PC-3 (cell line): Measurements from ENCODE around the gene SLC6A11. TPM values are rescaled to one million over a fixed set of nuclear protein-coding genes. Genes with fewer than 3 reads are reported as not detected.

ENCODE experiments used
- ATAC-seq: fragments of 200-7000 bp; cut with Tn5 transposase; 2 replicates; pipeline ENCODE4 v1.9.1; 2020; ENCODE audit warnings: mild to moderate bottlenecking, moderate library complexity
- BruUV-seq: library from RNA; stranded (reverse); fragments of 400-500 nt; replicated peaks from 2 replicates; lab custom pipeline; 2021; lab: Mats Ljungman, UMichigan
- CTCF ChIA-PET: fragments of 300-600 bp; sonication (Branson Sonifier 250); formaldehyde crosslinking; loops from one replicate; lab custom pipeline; 2022; ENCODE audit warnings: antibody characterized with exemption; lab: Charles Lee
- POLR2A ChIA-PET: fragments of 300-600 bp; sonication (Branson Sonifier 250); formaldehyde crosslinking; loops from one replicate; lab custom pipeline; 2022; ENCODE audit warnings: antibody characterized with exemption; ENCODE audit not compliant: unreplicated experiment; lab: Charles Lee
- DNase-seq: peaks from one replicate; pipeline ENCODE4 v3.0.0-alpha.2; 2015
- H2AFZ ChIP-seq: fragments of 300-600 bp; sonication (generic); 2 replicates; pipeline ENCODE4 v1.6.0; 2016; ENCODE audit warnings: antibody characterized with exemption, low read length
- H3F3A ChIP-seq: fragments of 300-600 bp; sonication (generic); one replicate; pipeline ENCODE4 v1.6.0; 2017; ENCODE audit warnings: antibody characterized with exemption, low read length, control low read depth, mild to moderate bottlenecking; ENCODE audit not compliant: unreplicated experiment
- H3K27ac ChIP-seq: fragments of 300-600 bp; sonication (generic); 2 replicates; pipeline ENCODE4 v1.5.1; 2016; ENCODE audit warnings: mild to moderate bottlenecking, low read length
- H3K27me3 ChIP-seq: fragments of 300-600 bp; sonication (generic); 2 replicates; pipeline ENCODE4 v1.6.1; 2016; ENCODE audit warnings: low read length, mixed read lengths
- H3K36me3 ChIP-seq: fragments of 300-600 bp; sonication (generic); 2 replicates; pipeline ENCODE4 v1.6.1; 2016; ENCODE audit warnings: low read depth, mixed run types, low read length, mixed read lengths
- H3K4me1 ChIP-seq: fragments of 300-600 bp; sonication (generic); 2 replicates; pipeline ENCODE4 v1.5.1; 2016; ENCODE audit warnings: low read length; ENCODE audit not compliant: insufficient read depth
- H3K4me2 ChIP-seq: fragments of 300-600 bp; sonication (generic); 2 replicates; pipeline ENCODE4 v1.6.0; 2016; ENCODE audit warnings: low read length
- H3K4me3 ChIP-seq: fragments of 300-600 bp; sonication (generic); 2 replicates; pipeline ENCODE4 v1.5.1; 2016; ENCODE audit warnings: mild to moderate bottlenecking, low read length, mixed read lengths
- H3K79me2 ChIP-seq: fragments of 300-600 bp; sonication (generic); 2 replicates; pipeline ENCODE4 v1.6.1; 2017; ENCODE audit warnings: low read length, mixed read lengths
- H3K9ac ChIP-seq: fragments of 300-600 bp; sonication (generic); 2 replicates; pipeline ENCODE4 v1.6.0; 2016; ENCODE audit warnings: mild to moderate bottlenecking, low read length
- H3K9me2 ChIP-seq: fragments of 300-600 bp; sonication (generic); replicated peaks from 2 replicates; pipeline ENCODE4 v1.6.1; 2016; ENCODE audit warnings: mixed run types, low read length, mixed read lengths
- H3K9me3 ChIP-seq: fragments of 300-600 bp; sonication (generic); 2 replicates; pipeline ENCODE4 v1.6.1; 2016; ENCODE audit warnings: low read length, mixed read lengths
- H4K20me1 ChIP-seq: fragments of 300-600 bp; sonication (generic); 2 replicates; pipeline ENCODE4 v1.6.1; 2016; ENCODE audit warnings: low read length, mixed read lengths
- CTCF ChIP-seq: fragments of 300-600 bp; sonication (generic); conservative IDR thresholded peaks from 2 replicates; pipeline ENCODE4 v1.5.1; 2017; ENCODE audit warnings: antibody characterized with exemption, low read depth, mild to moderate bottlenecking, low read length
- EZH2 ChIP-seq: fragments of 300-600 bp; sonication (generic); IDR thresholded peaks from one replicate; pipeline ENCODE4 v1.6.1; 2017; ENCODE audit warnings: antibody characterized with exemption, mild to moderate bottlenecking, low read length; ENCODE audit not compliant: unreplicated experiment
- EZH2phosphoT487 ChIP-seq: fragments of 300-600 bp; sonication (generic); IDR thresholded peaks from 2 replicates; pipeline ENCODE4 v1.6.1; 2018; ENCODE audit warnings: mild to moderate bottlenecking, antibody characterized with exemption, low read length, borderline replicate concordance
- intact Hi-C: fragments of 100-400 bp; cut with micrococcal nuclease; formaldehyde crosslinking; loops from 2 replicates; pipeline ENCODE4 v1.9.0; 2023
- total RNA-seq: library from RNA; depleted of rRNA; stranded (reverse); fragments of >200 nt; gene quantifications from 2 replicates; pipeline ENCODE4 v1.2.3, GENCODE V29; 2014

SLC6A11 gene
- total RNA-seq, 1 experiment from 2014 or later = 34.0 TPM

- H2AFZ ChIP-seq = no peak overlapping the region
- H3K27ac ChIP-seq = no peak overlapping the region
- no peaks in the 10 kb centered on the region; the same call in 1 of the 2 replicates for H3K36me3 ChIP-seq
- H4K20me1 ChIP-seq = no peaks in the 10 kb centered on the region
- H3K9me3 ChIP-seq = no peaks in the 10 kb centered on the region
- H3K4me1 ChIP-seq = no peaks in the 10 kb centered on the region
- no peaks in the 10 kb centered on the region for H3F3A ChIP-seq
- ATAC-seq = no peak
- intact Hi-C loops = no loop called here
- no peaks in the 10 kb centered on the region for H3K27me3 ChIP-seq
- BruUV-seq = no TSS peak
- no peaks in the 10 kb centered on the region for H3K79me2 ChIP-seq
- no peak overlapping the region for H3K9ac ChIP-seq
- TF ChIP-seq CTCF = no peak
- no peak for TF ChIP-seq EZH2
- no peak for TF ChIP-seq EZH2phosphoT487
- ChIA-PET POLR2A (no interaction called here), CTCF (no interaction called here)
- no peaks in the 10 kb centered on the region for H3K9me2 ChIP-seq
- H3K4me2 ChIP-seq = no peak overlapping the region
- DNase-seq = no peak
- H3K4me3 ChIP-seq = no peak overlapping the region
Observed at GRCh38 chr3:10873415-10873814, 57.4 kb downstream of the SLC6A11 start.

GRCh38 chr3:10875914-10876313 lies 59.9 kb downstream of the SLC6A11 start:
- DNase-seq (no peak), ATAC-seq (no peak)
- H3F3A ChIP-seq = no peaks in the 10 kb centered on the region
- H2AFZ ChIP-seq = no peak overlapping the region
- no peak for TF ChIP-seq CTCF
- no peak for TF ChIP-seq EZH2
- no peak for TF ChIP-seq EZH2phosphoT487
- intact Hi-C loops = no loop called here
- no peaks in the 10 kb centered on the region for H3K4me1 ChIP-seq
- ChIA-PET POLR2A (no interaction called here), CTCF (interaction anchor here (0.7 kb wide), 1 partner anchor 12 kb away, joined by 3 read pairs; no protein-coding TSS in a partner anchor)
- H3K4me3 ChIP-seq = no peak overlapping the region
- H3K36me3 ChIP-seq = no peaks in the 10 kb centered on the region; the same call in 1 of the 2 replicates
- no peaks in the 10 kb centered on the region for H3K9me3 ChIP-seq
- H3K79me2 ChIP-seq = no peaks in the 10 kb centered on the region
- H3K4me2 ChIP-seq = no peak overlapping the region
- H3K27me3 ChIP-seq = no peaks in the 10 kb centered on the region
- H3K9ac ChIP-seq = no peak overlapping the region
- no peak overlapping the region for H3K27ac ChIP-seq
- no peaks in the 10 kb centered on the region for H3K9me2 ChIP-seq
- H4K20me1 ChIP-seq = no peaks in the 10 kb centered on the region
- BruUV-seq = no TSS peak

GRCh38 chr3:10876661-10877060 lies 60.6 kb downstream of the SLC6A11 start:
- TF ChIP-seq EZH2phosphoT487 (no peak), EZH2 (no peak), CTCF (no peak)
- POLR2A ChIA-PET = no interaction called here
- no peaks in the 10 kb centered on the region for H4K20me1 ChIP-seq
- no peak overlapping the region for H3K27ac ChIP-seq
- H3K4me2 ChIP-seq = no peak overlapping the region
- H3F3A ChIP-seq = no peaks in the 10 kb centered on the region
- no peaks in the 10 kb centered on the region; the same call in 1 of the 2 replicates for H3K36me3 ChIP-seq
- H2AFZ ChIP-seq = no peak overlapping the region
- H3K9me3 ChIP-seq = no peaks in the 10 kb centered on the region
- no peaks in the 10 kb centered on the region for H3K27me3 ChIP-seq
- no peaks in the 10 kb centered on the region for H3K9me2 ChIP-seq
- intact Hi-C loops = no loop called here
- CTCF ChIA-PET = no interaction called here
- H3K79me2 ChIP-seq = no peaks in the 10 kb centered on the region
- DNase-seq (no peak), ATAC-seq (no peak)
- H3K4me3 ChIP-seq = no peak overlapping the region
- H3K4me1 ChIP-seq = no peaks in the 10 kb centered on the region
- H3K9ac ChIP-seq = no peak overlapping the region
- no TSS peak for BruUV-seq
